ENCODE measurements around the gene TET3. TPM values are rescaled to one million over a fixed set of nuclear protein-coding genes. Genes with fewer than 3 reads are reported as not detected.

The TET3 gene
- total RNA-seq, 2 experiments from 2014 or later, result 14.9 to 15.0 TPM

- ChIA-PET CTCF (interaction anchor here (0.6 kb wide), 2 partner anchors 41 to 76 kb away, joined by 4 to 5 read pairs; no protein-coding TSS in a partner anchor), POLR2A (no interaction called here)
Measured at GRCh38 chr2:74011246-74011645, 26.5 kb downstream of the TET3 start.

- CTCF ChIA-PET, result interaction anchor here (0.8 kb wide), 1 partner anchor 67 kb away, joined by 3 read pairs; no protein-coding TSS in a partner anchor
Measured at GRCh38 chr2:74014813-74015212, 30.1 kb downstream of the TET3 start.

GRCh38 chr2:74017223-74017622 is 32.5 kb downstream of the TET3 start:
- CTCF ChIA-PET, result no interaction called here

More at GRCh38 chr2:74014813-74015212, 30.1 kb downstream of the TET3 start:
- POLR2A ChIA-PET, result no interaction called here

GRCh38 chr2:74019516-74019915 is 34.8 kb downstream of the TET3 start:
- ChIA-PET POLR2A (no interaction called here), CTCF (no interaction called here)

More at GRCh38 chr2:74017223-74017622, 32.5 kb downstream of the TET3 start:
- POLR2A ChIA-PET, result no interaction called here

GRCh38 chr2:74020702-74021406 is 36.1 kb downstream of the TET3 start:
- POLR2A ChIA-PET, result no interaction called here
- CTCF ChIA-PET, result interaction anchor here (1.0 kb wide), 1 partner anchor 100 kb away, joined by 3 read pairs; no protein-coding TSS in a partner anchor

- CTCF ChIA-PET, result interaction anchor here (1.0 kb wide), 1 partner anchor 101 kb away, joined by 3 read pairs; no protein-coding TSS in a partner anchor
Measured at GRCh38 chr2:74021407-74021755, 36.7 kb downstream of the TET3 start.

GRCh38 chr2:74024216-74024615 is 39.5 kb downstream of the TET3 start:
- ChIA-PET CTCF (no interaction called here), POLR2A (no interaction called here)

More at GRCh38 chr2:74021407-74021755, 36.7 kb downstream of the TET3 start:
- POLR2A ChIA-PET, result no interaction called here

- ChIA-PET CTCF (interaction anchor here (0.9 to 1.0 kb wide), 2 partner anchors 10 to 31 kb away, joined by 4 to 8 read pairs; no protein-coding TSS in a partner anchor), POLR2A (no interaction called here)
Measured at GRCh38 chr2:74025971-74026612, 41.4 kb downstream of the TET3 start.

GRCh38 chr2:74026687-74027241 is 42.1 kb downstream of the TET3 start:
- POLR2A ChIA-PET, result no interaction called here
- CTCF ChIA-PET, result interaction anchor here (0.9 kb wide), 1 partner anchor 32 kb away, joined by 4 read pairs; no protein-coding TSS in a partner anchor

GRCh38 chr2:74027496-74027895 is 42.8 kb downstream of the TET3 start:
- ChIA-PET POLR2A (no interaction called here), CTCF (no interaction called here)

GRCh38 chr2:74028290-74028689 is 43.6 kb downstream of the TET3 start:
- POLR2A ChIA-PET, result no interaction called here
- CTCF ChIA-PET, result interaction anchor here (1.1 kb wide), 1 partner anchor 25 kb away, joined by 3 read pairs; no protein-coding TSS in a partner anchor

GRCh38 chr2:74028741-74029140 is 44.0 kb downstream of the TET3 start:
- ChIA-PET CTCF (interaction anchor here (1.1 kb wide), 1 partner anchor 26 kb away, joined by 3 read pairs; no protein-coding TSS in a partner anchor), POLR2A (no interaction called here)

GRCh38 chr2:74029714-74030397 is 45.1 kb downstream of the TET3 start:
- ChIA-PET CTCF (no interaction called here), POLR2A (no interaction called here)

GRCh38 chr2:74031221-74031620 is 46.5 kb downstream of the TET3 start:
- ChIA-PET POLR2A (no interaction called here), CTCF (no interaction called here)

- ChIA-PET POLR2A (interaction anchor here (0.9 kb wide), 1 partner anchor 30 kb away, joined by 3 read pairs; no protein-coding TSS in a partner anchor), CTCF (interaction anchor here (0.9 to 1.0 kb wide), 3 partner anchors 18 to 208 kb away, joined by 3 to 5 read pairs (median 3); no protein-coding TSS in a partner anchor)
Measured at GRCh38 chr2:74031959-74032287, 47.2 kb downstream of the TET3 start.

- POLR2A ChIA-PET, result no interaction called here
- CTCF ChIA-PET, result no interaction called here
Measured at GRCh38 chr2:74033375-74033774, 48.7 kb downstream of the TET3 start.
